Stimulated activated CD8-positive, alpha-beta memory T cell treated with anti-CD3 and anti-CD28 coated beads, Interleukin-7, amount 100 ng/mL, for 48 hours (primary cell): ENCODE data around the gene PRICKLE2.

Source experiments
- DNase-seq, 2 donors: peaks; one replicate each; pipeline ENCODE4 v3.0.0-alpha.2; 2020; ENCODE audit warnings: low read depth in 1 of 2; ENCODE audit errors: extremely low read depth in 1 of 2

Gene PRICKLE2, protein sequence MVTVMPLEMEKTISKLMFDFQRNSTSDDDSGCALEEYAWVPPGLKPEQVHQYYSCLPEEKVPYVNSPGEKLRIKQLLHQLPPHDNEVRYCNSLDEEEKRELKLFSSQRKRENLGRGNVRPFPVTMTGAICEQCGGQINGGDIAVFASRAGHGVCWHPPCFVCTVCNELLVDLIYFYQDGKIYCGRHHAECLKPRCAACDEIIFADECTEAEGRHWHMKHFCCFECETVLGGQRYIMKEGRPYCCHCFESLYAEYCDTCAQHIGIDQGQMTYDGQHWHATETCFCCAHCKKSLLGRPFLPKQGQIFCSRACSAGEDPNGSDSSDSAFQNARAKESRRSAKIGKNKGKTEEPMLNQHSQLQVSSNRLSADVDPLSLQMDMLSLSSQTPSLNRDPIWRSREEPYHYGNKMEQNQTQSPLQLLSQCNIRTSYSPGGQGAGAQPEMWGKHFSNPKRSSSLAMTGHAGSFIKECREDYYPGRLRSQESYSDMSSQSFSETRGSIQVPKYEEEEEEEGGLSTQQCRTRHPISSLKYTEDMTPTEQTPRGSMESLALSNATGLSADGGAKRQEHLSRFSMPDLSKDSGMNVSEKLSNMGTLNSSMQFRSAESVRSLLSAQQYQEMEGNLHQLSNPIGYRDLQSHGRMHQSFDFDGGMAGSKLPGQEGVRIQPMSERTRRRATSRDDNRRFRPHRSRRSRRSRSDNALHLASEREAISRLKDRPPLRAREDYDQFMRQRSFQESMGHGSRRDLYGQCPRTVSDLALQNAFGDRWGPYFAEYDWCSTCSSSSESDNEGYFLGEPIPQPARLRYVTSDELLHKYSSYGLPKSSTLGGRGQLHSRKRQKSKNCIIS

DNA sequence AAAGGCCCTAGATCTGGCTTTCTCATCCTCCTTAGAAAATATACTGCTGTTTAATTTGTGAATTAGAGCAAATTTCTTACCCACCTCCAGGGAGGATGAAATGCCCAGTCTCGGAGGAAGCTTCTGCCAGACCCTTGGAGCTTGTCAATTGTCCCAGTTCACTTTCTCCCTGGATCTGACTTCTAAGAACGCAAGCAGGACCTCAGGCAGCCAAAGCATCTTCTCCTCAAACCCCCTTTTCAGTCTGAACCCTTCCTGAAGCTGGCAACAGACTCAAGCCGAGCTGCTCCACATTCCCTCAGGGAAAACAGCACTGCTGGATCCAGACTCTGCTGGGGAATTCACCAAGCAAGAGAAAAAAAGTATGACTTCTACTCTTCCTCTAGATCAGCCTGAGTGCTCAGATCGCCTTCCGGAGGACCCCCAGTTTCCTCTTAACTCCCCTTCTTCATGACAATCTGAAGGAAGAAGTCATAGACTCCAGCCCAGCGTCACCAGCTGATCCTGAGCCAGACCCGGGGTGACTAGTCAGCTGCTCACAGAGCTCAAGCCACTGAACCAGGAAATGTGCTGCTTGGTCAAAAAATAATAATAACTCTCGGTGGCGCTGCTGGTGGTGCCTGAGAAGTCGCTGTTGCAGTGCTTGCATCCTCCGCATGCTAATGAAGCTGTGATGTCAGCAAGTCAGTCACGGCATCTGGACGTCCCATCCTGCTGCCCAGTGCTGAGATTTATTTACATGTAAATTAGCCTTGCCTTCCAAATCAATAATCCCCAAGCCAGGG, at the start of gene PRICKLE2:
Gene PRICKLE2 (minus strand): TSS at position 641 of the 785 bp plus-strand sequence. CDS start 26,539 bp downstream, outside the sequence.
- DNase-seq = no peak

- no peak for DNase-seq
Observed at GRCh38 chr3:64272842-64273241, 47.6 kb upstream of the PRICKLE2 start.

GRCh38 chr3:64272271-64272670, 47.0 kb upstream of the PRICKLE2 start:
- DNase-seq = no peak

- DNase-seq = no peak
Observed at GRCh38 chr3:64271631-64272030, 46.4 kb upstream of the PRICKLE2 start.

- DNase-seq = no peak
Observed at GRCh38 chr3:64270866-64271260, 45.6 kb upstream of the PRICKLE2 start.

DNA sequence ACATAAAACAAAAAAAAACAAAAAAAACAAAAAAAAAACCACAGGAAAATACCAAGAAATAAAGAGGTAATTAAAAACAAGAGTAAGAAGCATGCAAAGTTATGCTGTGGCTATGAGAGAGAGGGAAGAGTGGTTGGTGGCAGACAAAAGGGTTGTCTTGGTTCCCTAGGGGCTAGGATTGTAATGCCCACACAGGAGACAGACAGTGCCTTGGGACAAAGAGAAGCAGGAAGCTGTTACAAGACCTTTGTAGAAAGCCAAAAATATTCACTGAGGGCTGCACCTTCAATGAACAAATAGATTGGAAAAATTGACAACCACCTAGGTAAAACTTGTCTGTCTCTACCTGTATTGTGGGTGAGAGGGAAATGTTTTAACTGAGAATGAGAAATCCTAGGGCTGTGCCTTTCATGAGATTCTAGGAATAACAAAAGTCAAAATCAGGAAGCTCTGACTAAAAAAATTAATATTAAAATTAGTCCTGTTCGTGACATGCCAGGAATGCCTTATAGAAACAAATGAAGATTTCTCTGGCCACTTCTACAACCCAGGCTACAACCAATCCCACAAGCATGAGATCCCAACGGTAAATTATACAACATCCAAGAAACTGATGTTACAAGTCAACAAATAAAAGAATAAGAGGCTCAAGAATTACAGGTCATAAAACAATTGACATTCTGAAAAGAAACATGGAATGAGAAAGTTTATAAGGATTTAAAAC, 45.0 kb upstream of the PRICKLE2 start:
- DNase-seq = no peak

DNA sequence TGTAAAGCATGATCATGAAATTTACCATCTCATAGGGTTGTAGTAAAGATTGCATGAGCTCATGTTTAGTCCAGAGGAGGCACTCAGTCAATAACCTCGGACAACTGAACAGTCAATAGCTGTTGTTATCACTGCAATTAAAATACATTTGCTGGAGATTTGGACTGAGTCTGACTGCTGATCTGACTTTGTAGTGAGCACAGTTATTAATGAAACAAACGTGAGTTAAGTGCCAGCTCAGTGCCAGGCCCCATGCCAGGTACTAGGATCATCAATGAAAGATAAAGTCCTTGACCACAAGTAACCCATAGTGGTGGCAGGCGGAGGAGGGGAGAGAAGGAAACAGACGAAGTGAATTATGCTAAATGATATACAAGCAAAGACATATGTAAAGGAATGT, 43.7 kb upstream of the PRICKLE2 start:
- no peak for DNase-seq

DNA sequence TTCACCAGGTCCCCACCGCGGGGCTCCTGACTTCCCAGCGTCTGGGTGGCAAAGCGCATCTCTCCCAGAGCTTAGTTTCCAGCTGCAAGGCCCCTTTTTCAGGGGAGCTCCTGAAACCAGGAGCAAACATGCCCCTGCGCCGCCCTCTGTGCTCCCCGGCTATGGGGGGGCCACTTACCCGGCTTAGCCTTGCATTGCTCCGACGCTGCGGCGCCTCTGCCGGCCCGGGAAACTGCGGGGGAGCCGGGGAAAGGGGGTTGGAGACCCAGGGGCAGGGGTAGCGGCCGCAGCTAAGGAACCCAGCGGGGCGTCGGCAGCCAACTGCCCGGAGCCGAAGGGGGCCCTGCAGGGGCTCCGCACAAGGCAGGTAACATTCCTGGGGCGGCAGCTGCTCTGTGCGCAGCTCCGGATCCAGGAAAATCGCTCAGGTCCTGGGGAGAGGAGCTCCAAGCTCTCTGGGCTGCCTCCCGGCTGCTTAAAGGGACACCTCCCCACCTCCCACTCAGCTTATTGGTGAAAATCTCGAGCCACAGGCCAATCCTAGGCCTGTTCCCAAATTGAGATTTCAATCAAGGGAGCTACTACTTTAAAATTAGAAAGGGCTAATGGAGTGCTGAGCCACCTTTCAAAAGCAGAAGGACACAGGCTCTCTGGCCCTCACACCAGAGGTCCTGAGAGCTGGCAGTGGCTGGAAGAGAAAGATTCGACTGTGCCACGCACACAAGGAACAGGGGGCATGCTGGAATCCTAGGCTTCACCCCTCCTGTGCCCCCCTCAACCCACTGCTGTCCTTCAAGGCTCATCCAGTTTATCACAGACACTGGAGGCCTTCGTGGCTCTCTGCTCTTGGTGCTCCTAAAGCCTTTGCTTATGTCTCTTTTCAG, 42.7 kb upstream of the PRICKLE2 start:
- DNase-seq = no peak

- DNase-seq = no peak
Observed at GRCh38 chr3:64266983-64267382, 41.7 kb upstream of the PRICKLE2 start.

DNA sequence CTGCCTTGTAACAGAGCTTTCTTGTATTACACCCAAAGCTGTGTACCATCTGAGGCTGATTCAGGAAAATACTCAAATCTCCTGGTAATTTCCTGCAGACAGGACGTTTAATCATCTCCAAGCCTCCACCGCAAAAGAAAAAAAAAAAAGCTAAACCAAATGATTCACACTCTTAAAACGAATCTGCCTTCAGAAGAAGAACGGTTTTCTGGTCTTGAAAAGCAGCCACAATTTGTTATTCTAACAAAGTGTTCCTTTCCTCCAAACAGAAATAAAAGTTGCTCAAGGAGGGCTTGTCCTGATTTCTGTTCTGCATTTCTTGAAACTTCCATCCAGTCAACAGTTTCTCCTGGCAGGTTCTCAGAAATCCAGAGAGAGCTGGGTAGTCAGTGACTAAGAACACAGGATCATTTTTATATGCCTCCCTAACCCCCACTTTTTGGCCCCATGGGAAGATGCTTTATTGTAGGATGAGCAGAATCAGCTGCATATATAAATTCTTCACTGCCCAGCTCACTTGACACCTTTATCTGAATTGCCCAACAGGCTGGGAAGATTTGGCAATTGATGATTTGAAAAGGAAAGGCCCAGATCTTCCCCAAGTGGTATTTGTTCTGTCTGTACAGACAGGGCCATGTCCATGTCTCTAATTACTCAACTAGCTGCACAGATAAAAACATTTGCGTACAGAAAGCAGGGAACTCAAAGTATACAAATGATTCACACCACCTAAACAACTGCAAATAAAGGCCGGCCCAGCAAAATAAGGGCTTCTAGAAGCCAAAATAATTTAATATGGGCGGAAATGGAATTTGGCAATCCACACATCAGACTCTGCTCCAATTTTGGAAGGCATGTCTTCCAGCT, 41.0 kb upstream of the PRICKLE2 start:
- no peak for DNase-seq

DNA sequence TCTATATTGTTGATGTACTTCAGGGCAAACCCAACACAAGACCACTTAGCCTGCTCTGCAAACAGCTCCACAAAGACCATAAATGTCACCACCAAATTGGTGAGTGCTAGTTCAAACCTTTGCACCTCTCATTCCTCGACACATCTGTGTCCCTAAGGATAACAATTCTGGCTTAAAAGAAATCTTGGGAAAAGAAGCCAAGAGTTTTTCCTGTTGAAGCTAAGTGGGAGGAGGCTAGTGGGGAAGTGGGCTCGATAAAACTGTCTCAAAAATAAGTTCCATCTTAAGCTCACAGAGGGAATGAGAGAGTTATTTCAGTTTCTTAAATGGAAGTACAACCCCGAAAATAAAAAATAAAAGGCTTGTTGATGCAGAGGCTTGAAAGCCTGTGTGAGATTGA, 40.4 kb upstream of the PRICKLE2 start:
- DNase-seq = no peak

- no peak for DNase-seq
Observed at GRCh38 chr3:64264501-64265109, 39.3 kb upstream of the PRICKLE2 start.

DNA sequence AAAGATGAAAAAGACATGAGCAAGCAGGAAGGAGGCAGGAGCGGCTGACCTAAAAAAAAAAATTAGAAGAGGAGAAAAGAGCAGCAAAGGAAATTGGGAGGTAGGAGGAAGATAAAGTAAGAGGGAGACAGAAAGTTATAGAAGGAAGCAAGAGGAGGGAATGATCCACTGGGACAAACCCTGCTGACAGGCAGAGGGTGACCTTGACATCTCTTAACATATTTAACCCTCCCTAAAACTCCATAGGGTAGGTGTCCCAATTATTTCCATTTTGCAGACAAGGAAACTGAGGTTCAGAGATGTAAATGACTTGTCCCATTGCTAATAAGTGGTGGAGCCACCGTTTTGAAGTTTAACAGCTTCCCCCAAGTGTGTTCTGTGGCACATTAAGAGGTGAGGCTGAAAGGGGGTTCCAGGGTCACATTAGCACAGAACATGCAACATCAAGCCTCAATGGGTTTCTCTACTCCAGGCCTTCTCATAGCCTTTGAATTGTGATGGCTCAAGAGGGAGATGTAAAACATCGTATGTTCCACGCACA, 37.4 kb upstream of the PRICKLE2 start:
- no peak for DNase-seq

GRCh38 chr3:64260431-64260830, 35.2 kb upstream of the PRICKLE2 start:
- no peak for DNase-seq

DNA sequence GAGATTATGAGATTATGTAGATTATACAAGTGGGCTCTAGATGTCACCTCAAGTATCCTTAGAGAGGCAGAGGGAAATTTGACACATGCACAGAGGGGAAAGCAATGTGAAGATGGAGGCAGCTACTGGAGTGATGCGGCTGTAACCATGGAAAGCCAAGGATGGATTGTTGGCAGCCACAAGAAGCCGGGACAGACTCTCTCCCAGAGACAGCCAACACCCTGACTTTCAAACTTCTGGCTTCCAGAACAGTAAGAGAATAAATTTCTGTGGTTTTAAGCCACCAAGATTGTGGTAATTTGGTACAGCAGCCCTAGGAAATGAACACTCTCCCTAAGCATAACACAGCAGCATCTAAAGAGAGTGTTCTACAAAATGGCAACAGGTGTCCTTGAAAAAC, 34.4 kb upstream of the PRICKLE2 start:
- no peak for DNase-seq

- no peak for DNase-seq
Observed at GRCh38 chr3:64257100-64257755, 32.0 kb upstream of the PRICKLE2 start.

- no peak for DNase-seq
Observed at GRCh38 chr3:64255741-64256340, 30.6 kb upstream of the PRICKLE2 start.
